Measurements from ENCODE around the gene RFFL.
"Not testable (repeated sequence)": the region's sequence is repeated elsewhere in the genome, so short reads cannot be mapped to it uniquely, and the experiment has no call there.

DNA sequence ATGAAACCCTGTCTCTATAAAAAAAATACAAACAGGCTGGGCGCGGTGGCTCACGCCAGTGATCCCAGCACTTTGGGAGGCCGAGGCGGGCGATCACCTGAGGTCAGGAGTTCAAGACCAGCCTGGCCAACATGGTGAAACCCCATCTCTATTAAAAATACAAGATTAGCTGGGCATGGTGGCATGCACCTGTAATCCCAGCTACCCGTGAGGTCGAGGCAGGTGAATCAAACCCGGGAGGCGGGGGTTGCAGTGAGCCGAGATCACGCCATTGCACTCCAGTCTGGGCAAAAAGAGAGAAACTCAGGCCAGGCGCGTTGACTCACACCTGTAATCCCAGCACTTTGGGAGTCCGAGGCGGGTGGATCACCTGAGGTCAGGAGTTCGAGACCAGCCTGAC is 47.3 kb upstream of the RFFL start:
- TF ChIP-seq, protein P1, sequence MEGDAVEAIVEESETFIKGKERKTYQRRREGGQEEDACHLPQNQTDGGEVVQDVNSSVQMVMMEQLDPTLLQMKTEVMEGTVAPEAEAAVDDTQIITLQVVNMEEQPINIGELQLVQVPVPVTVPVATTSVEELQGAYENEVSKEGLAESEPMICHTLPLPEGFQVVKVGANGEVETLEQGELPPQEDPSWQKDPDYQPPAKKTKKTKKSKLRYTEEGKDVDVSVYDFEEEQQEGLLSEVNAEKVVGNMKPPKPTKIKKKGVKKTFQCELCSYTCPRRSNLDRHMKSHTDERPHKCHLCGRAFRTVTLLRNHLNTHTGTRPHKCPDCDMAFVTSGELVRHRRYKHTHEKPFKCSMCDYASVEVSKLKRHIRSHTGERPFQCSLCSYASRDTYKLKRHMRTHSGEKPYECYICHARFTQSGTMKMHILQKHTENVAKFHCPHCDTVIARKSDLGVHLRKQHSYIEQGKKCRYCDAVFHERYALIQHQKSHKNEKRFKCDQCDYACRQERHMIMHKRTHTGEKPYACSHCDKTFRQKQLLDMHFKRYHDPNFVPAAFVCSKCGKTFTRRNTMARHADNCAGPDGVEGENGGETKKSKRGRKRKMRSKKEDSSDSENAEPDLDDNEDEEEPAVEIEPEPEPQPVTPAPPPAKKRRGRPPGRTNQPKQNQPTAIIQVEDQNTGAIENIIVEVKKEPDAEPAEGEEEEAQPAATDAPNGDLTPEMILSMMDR (IDR thresholded peaks at IDR 0.05; ENCODE audit: insufficient read depth, low read depth, low read length), result not testable (repeated sequence)
- not testable (repeated sequence) for TF ChIP-seq EZH2 (IDR thresholded peaks at IDR 0.05; ENCODE audit: insufficient read depth, low read length)

All from astrocyte (in vitro differentiated cells and primary cell).